Spleen (tissue), 7 donors: Measurements from ENCODE around the gene RNF44.
"Not testable (repeated sequence)": the region's sequence is repeated elsewhere in the genome, so short reads cannot be mapped to it uniquely, and the experiment has no call there.

Experiments
- POLR2AphosphoS5 ChIP-seq, 3 donors: sonication (generic); formaldehyde crosslinking; IDR thresholded peaks; one replicate each; pipeline ENCODE4 v1.5.1; 2017; ENCODE audit warnings: antibody characterized with exemption in 3 of 3
- TF ChIP-seq, protein P1 (sequence below), 11 experiments: fragments of 200-600 bp in 7 of 11; fragments of 450-650 bp in 4 of 11; sonication (generic) in 4 of 11; IDR thresholded peaks in 8 of 11; conservative IDR thresholded peaks in 3 of 11; 1 replicate in 7 of 11; 2 replicates in 4 of 11; pipeline versions ENCODE4 v1.4.0 to v1.8.0; 2016 to 2021; ENCODE audit warnings: antibody characterized with exemption in 11 of 11, inconsistent platforms in 4 of 11, mild to moderate bottlenecking in 1 of 11
- donor health status: DM: no; HTN: no; CAD: no; lungs with moderate emphysema.
- donor health status: DM: no; HTN: no; CAD: no.
- donor health status: DM: no; HTN: no; CAD: no.

DNA sequence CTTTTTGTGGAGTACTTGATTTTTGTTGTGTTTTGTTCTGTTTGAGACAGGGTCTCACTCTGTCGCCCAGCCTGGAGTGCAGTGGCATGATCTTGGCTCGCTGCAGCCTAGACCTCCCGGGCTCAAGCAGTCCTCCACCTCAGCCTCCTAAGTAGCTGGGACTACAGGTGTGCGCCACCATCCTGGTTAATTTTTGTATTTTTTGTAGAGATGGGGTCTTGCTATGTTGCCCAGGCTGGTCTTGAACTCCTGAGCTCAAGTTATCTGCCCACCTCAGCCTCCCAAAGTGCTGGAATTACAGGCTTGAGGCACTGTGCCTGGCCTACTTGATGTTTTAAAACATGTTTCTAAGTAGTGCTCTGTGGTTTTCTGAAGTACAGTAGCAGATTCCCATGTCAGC is 50.0 kb downstream of the RNF44 start:
- TF ChIP-seq POLR2AphosphoS5 (IDR thresholded peaks at IDR 0.05) = not testable (repeated sequence)
- TF ChIP-seq, protein P1, sequence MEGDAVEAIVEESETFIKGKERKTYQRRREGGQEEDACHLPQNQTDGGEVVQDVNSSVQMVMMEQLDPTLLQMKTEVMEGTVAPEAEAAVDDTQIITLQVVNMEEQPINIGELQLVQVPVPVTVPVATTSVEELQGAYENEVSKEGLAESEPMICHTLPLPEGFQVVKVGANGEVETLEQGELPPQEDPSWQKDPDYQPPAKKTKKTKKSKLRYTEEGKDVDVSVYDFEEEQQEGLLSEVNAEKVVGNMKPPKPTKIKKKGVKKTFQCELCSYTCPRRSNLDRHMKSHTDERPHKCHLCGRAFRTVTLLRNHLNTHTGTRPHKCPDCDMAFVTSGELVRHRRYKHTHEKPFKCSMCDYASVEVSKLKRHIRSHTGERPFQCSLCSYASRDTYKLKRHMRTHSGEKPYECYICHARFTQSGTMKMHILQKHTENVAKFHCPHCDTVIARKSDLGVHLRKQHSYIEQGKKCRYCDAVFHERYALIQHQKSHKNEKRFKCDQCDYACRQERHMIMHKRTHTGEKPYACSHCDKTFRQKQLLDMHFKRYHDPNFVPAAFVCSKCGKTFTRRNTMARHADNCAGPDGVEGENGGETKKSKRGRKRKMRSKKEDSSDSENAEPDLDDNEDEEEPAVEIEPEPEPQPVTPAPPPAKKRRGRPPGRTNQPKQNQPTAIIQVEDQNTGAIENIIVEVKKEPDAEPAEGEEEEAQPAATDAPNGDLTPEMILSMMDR (IDR thresholded peaks at IDR 0.05 in 8 of 11, conservative IDR thresholded peaks at IDR 0.05 in 3 of 11) = not testable (repeated sequence)
